A549 (cell line): Measurements from ENCODE around the gene JKAMP. TPM values are rescaled to one million over a fixed set of nuclear protein-coding genes. Genes with fewer than 3 reads are reported as not detected.

ENCODE experiments used
- ATAC-seq, 2 experiments: fragments of 200-7000 bp in 1 of 2; fragments of >200 bp in 1 of 2; cut with Nextera tagmentation in 1 of 2; cut with Tn5 transposase in 1 of 2; 3 replicates each; pipeline versions ENCODE4 v1.8.0 to v1.9.1; 2018 to 2020; ENCODE audit warnings: mild to moderate bottlenecking in 1 of 2, moderate library complexity in 1 of 2
- CTCF ChIA-PET: fragments of 300-600 bp; sonication (Branson Sonifier 250); formaldehyde crosslinking; extraction: SDS; loops from one replicate; lab custom pipeline; 2021; ENCODE audit warnings: antibody characterized with exemption, inconsistent platforms; lab: Yijun Ruan, JAX
- POLR2A ChIA-PET: fragments of 350-600 bp; formaldehyde crosslinking; extraction: SDS; loops from one replicate; lab custom pipeline; 2021; ENCODE audit warnings: antibody characterized with exemption, inconsistent platforms; lab: Yijun Ruan, JAX
- DNase-seq, 2 experiments: peaks; one replicate each; pipeline versions ENCODE4 v3.0.0 to v3.0.0-alpha.2; 2011 to 2016; ENCODE audit warnings: low read depth in 1 of 2, low spot score in 1 of 2
- FAIRE-seq: peaks from 2 replicates; lab custom pipeline; 2011; peaks lifted over from hg19 to GRCh38; lab: Jason Lieb, UNC
- H3K27ac ChIP-seq, 2 experiments: fragments of >200 bp; sonication (Bioruptor Twin); formaldehyde crosslinking; 3 replicates each; pipeline ENCODE4 v1.5.1; 2016 to 2017
- H3K4me1 ChIP-seq: fragments of >200 bp; sonication (Bioruptor Twin); formaldehyde crosslinking; 3 replicates; pipeline ENCODE4 v1.6.1; 2016
- H3K4me2 ChIP-seq: fragments of >200 bp; sonication (Bioruptor Twin); formaldehyde crosslinking; 3 replicates; pipeline ENCODE4 v1.6.1; 2016
- H3K4me3 ChIP-seq: fragments of >200 bp; sonication (Bioruptor Twin); formaldehyde crosslinking; 3 replicates; pipeline ENCODE4 v1.5.1; 2016
- H3K9me3 ChIP-seq: fragments of >200 bp; sonication (Bioruptor Twin); formaldehyde crosslinking; 3 replicates; pipeline ENCODE4 v1.6.1; 2016
- BHLHE40 ChIP-seq: IDR thresholded peaks from 2 replicates; pipeline ENCODE4 v1.6.1; 2012; ENCODE audit warnings: low read depth, low read length, inconsistent platforms
- CHD4 ChIP-seq: fragments of 200-600 bp; sonication (generic); IDR thresholded peaks from 2 replicates; pipeline ENCODE4 v1.6.1; 2016; ENCODE audit warnings: antibody characterized with exemption, mild to moderate bottlenecking, borderline replicate concordance
- EHF ChIP-seq: fragments of 250-450 bp; sonication (Bioruptor Pico); IDR thresholded peaks from 2 replicates; pipeline ENCODE4 v1.5.0; 2020; ENCODE audit warnings: mild to moderate bottlenecking
- EP300 ChIP-seq, 2 experiments: fragments of >200 bp; sonication (Bioruptor Twin); formaldehyde crosslinking; IDR thresholded peaks; 2 replicates in 1 of 2; 3 replicates in 1 of 2; pipeline ENCODE4 v1.6.1; 2016 to 2017
- ESRRA ChIP-seq: fragments of 150-350 bp; IDR thresholded peaks from 2 replicates; pipeline ENCODE4 v1.6.1; 2014; ENCODE audit warnings: mild to moderate bottlenecking, low read length, borderline replicate concordance
- GATA3 ChIP-seq: IDR thresholded peaks from 2 replicates; pipeline ENCODE4 v1.6.1; 2012; ENCODE audit warnings: borderline replicate concordance
- HOXA7 ChIP-seq: fragments of 250-450 bp; sonication (Bioruptor Pico); IDR thresholded peaks from 2 replicates; pipeline ENCODE4 v1.5.0; 2020; ENCODE audit warnings: mild to moderate bottlenecking, moderate library complexity
- JUN ChIP-seq, 2 experiments: fragments of >200 bp; sonication (Bioruptor Twin); formaldehyde crosslinking; IDR thresholded peaks; 2 replicates in 1 of 2; 3 replicates in 1 of 2; pipeline ENCODE4 v1.6.1; 2016 to 2017
- KDM1A ChIP-seq: fragments of 200-600 bp; sonication (generic); IDR thresholded peaks from 2 replicates; pipeline ENCODE4 v1.6.1; 2016; ENCODE audit warnings: low read depth, mild to moderate bottlenecking
- MAZ ChIP-seq: fragments of 150-350 bp; IDR thresholded peaks from 2 replicates; pipeline ENCODE4 v1.6.1; 2014; ENCODE audit warnings: antibody characterized with exemption, low read depth, low read length, borderline replicate concordance
- NPAS2 ChIP-seq: fragments of 250-450 bp; sonication (Bioruptor Pico); IDR thresholded peaks from 2 replicates; pipeline ENCODE4 v1.8.0; 2022; ENCODE audit warnings: mild to moderate bottlenecking, moderate library complexity, borderline replicate concordance
- POLR2AphosphoS2 ChIP-seq: conservative IDR thresholded peaks from 2 replicates; pipeline ENCODE4 v1.6.1; 2012; ENCODE audit warnings: low read length, improper control_type of control experiment, inconsistent platforms
- RAD21 ChIP-seq, 2 experiments: fragments of >200 bp in 1 of 2; sonication (Bioruptor Twin) in 1 of 2; formaldehyde crosslinking in 1 of 2; IDR thresholded peaks in 1 of 2; conservative IDR thresholded peaks in 1 of 2; 2 replicates in 1 of 2; 3 replicates in 1 of 2; pipeline ENCODE4 v1.6.1; 2012 to 2018; ENCODE audit warnings: inconsistent platforms in 1 of 2
- SREBF2 ChIP-seq: fragments of 450-650 bp; IDR thresholded peaks from 2 replicates; pipeline ENCODE4 v1.6.1; 2014; ENCODE audit warnings: mild to moderate bottlenecking, moderate library complexity
- USF2 ChIP-seq: fragments of 450-650 bp; IDR thresholded peaks from 2 replicates; pipeline ENCODE4 v1.6.1; 2014; ENCODE audit warnings: antibody characterized with exemption
- ZFP36 ChIP-seq: fragments of 450-650 bp; IDR thresholded peaks from 2 replicates; pipeline ENCODE4 v1.6.1; 2014; ENCODE audit warnings: borderline replicate concordance; ENCODE audit not compliant: partially characterized antibody
- ZSCAN20 ChIP-seq: fragments of 250-450 bp; sonication (Bioruptor Pico); IDR thresholded peaks from 2 replicates; pipeline ENCODE4 v1.8.0; 2022; ENCODE audit warnings: mild to moderate bottlenecking, moderate library complexity
- WGBS: methylation state at CpG from one replicate; pipeline ENCODE4 v1.1.6; 2017; ENCODE audit errors: missing lambda C conversion rate; 5-methylcytosine and 5-hydroxymethylcytosine counted together
- polyA plus RNA-seq, 4 experiments: library from polyadenylated mRNA; depleted of rRNA in 3 of 4; stranded (reverse); fragments of >200 nt; fragmentation: RNase III in 1 of 4; extraction: RNeasy Plus Mini Kit Qiagen cat#74134 plus additional on column Dnase treatment in 1 of 4; gene quantifications; 2 replicates in 3 of 4; 3 replicates in 1 of 4; pipeline ENCODE4 v1.2.3, GENCODE V29; 2011 to 2017
- TF ChIP-seq, protein P1 (sequence below): fragments of 200-600 bp; sonication (generic); IDR thresholded peaks from 2 replicates; pipeline ENCODE4 v1.6.1; 2016; ENCODE audit warnings: antibody characterized with exemption, mild to moderate bottlenecking, moderate library complexity
- TF ChIP-seq, protein P2 (sequence below): fragments of >200 bp; sonication (Bioruptor Twin); formaldehyde crosslinking; IDR thresholded peaks from 2 replicates; pipeline ENCODE4 v1.6.1; 2016
- TF ChIP-seq, protein P3 (sequence below): IDR thresholded peaks from 2 replicates; pipeline ENCODE4 v1.6.1; 2012

The JKAMP gene
- polyA plus RNA-seq, 2 of the 4 experiments (the other 2 are of a cell fraction) = 89.4 to 266 TPM

DNA sequence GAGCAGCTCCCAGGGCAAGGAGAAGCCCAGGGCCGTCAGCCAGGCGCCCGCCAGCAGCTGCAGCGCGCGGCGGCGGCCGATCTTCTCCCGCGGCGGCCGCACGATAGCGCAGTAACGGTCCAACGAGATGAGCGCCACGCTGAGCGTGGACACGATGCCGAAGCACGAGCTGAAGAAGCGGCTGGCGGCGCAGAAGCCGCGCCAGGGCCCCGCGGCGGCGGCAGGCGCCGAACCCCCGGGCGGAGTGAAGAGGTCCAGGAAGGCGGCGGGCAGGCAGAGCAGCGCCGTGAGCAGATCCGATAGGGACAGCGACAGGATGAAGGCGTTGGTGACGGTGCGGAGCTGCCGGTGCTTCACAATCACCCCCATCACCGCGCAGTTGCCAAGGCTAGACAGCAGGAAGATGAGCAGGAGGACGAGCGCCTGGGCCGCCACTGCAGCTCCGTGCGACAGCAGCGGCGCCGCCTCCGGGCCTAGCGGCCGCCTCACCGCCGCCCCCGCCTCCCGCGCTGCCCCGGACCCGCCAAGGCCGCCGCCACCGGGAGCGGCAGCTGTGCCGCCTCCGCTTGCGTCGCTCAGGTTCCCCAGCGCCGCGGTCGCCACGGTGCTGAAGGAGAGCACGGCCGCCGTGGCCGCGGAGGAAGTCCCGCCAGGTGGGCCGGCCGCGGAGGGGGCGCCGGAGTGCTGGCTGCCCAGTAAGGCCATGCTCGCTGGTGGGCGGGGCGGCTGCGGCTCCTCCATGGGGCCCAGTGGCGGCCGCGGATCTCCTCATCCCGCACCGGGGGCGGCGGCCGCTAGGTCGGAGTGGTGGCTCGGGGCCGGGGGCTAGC, 19.6 kb upstream of the JKAMP start:
- DNase-seq (no peak), FAIRE-seq (no peak), ATAC-seq (no peak)
- no peak overlapping the region for H3K27ac ChIP-seq
- ChIA-PET CTCF (interaction anchor here (0.9 to 1.2 kb wide), 3 partner anchors 20 to 828 kb away, joined by 3 to 5 read pairs (median 3); partner anchors contain the start of genes JKAMP and L3HYPDH), POLR2A (no interaction called here)
- WGBS = 97% methylated on average over 91 of the region's 105 CpGs
- no peaks in the 10 kb centered on the region for H3K9me3 ChIP-seq
- H3K4me1 ChIP-seq = no peaks in the 10 kb centered on the region
- H3K4me3 ChIP-seq = no peak overlapping the region
- no peak overlapping the region for H3K4me2 ChIP-seq
- TF ChIP-seq SREBF2 (no peak), KDM1A (no peak), USF2 (no peak), ZFP36 (no peak), HOXA7 (CRISPR knock-in tag) (no peak), ESRRA (no peak), EP300 (IDR thresholded peaks at IDR 0.05) (no peak), JUN (IDR thresholded peaks at IDR 0.05) (no peak), RAD21 (conservative IDR thresholded peaks at IDR 0.05 in 1 of 2, IDR thresholded peaks at IDR 0.05 in 1 of 2) (no peak), EHF (no peak), BHLHE40 (no peak), GATA3 (no peak), POLR2AphosphoS2 (no peak), NPAS2 (CRISPR knock-in tag) (no peak), CHD4 (no peak), ZSCAN20 (CRISPR knock-in tag) (no peak)
- TF ChIP-seq, protein P1, sequence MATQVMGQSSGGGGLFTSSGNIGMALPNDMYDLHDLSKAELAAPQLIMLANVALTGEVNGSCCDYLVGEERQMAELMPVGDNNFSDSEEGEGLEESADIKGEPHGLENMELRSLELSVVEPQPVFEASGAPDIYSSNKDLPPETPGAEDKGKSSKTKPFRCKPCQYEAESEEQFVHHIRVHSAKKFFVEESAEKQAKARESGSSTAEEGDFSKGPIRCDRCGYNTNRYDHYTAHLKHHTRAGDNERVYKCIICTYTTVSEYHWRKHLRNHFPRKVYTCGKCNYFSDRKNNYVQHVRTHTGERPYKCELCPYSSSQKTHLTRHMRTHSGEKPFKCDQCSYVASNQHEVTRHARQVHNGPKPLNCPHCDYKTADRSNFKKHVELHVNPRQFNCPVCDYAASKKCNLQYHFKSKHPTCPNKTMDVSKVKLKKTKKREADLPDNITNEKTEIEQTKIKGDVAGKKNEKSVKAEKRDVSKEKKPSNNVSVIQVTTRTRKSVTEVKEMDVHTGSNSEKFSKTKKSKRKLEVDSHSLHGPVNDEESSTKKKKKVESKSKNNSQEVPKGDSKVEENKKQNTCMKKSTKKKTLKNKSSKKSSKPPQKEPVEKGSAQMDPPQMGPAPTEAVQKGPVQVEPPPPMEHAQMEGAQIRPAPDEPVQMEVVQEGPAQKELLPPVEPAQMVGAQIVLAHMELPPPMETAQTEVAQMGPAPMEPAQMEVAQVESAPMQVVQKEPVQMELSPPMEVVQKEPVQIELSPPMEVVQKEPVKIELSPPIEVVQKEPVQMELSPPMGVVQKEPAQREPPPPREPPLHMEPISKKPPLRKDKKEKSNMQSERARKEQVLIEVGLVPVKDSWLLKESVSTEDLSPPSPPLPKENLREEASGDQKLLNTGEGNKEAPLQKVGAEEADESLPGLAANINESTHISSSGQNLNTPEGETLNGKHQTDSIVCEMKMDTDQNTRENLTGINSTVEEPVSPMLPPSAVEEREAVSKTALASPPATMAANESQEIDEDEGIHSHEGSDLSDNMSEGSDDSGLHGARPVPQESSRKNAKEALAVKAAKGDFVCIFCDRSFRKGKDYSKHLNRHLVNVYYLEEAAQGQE = no peak
- TF ChIP-seq, protein P2, sequence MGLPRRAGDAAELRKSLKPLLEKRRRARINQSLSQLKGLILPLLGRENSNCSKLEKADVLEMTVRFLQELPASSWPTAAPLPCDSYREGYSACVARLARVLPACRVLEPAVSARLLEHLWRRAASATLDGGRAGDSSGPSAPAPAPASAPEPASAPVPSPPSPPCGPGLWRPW = no peak
- TF ChIP-seq, protein P3, sequence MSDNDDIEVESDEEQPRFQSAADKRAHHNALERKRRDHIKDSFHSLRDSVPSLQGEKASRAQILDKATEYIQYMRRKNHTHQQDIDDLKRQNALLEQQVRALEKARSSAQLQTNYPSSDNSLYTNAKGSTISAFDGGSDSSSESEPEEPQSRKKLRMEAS = no peak

- Histone ChIP-seq H3K4me3 (no peak within 1 kb of the TSS), H3K4me1 (no peaks in the 10 kb centered on the region), H3K9me3 (no peaks in the 10 kb centered on the region), H3K27ac (no peak within 1 kb of the TSS), H3K4me2 (no peak within 1 kb of the TSS)
- TF ChIP-seq CHD4 = no peak
- TF ChIP-seq MAZ = no peak
- TF ChIP-seq, protein P2 = no peak
- no peak for TF ChIP-seq POLR2AphosphoS2
- FAIRE-seq (no peak), ATAC-seq (no peak), DNase-seq (no peak)
- ChIA-PET CTCF (interaction anchor here (0.9 to 2.4 kb wide), 3 partner anchors 9 to 335 kb away, joined by 3 to 7 read pairs (median 4); partner anchors contain the start of genes JKAMP and L3HYPDH), POLR2A (no interaction called here)
- 95% methylated on average over 9 of the region's 40 CpGs for WGBS
Observed at GRCh38 chr14:59465316-59466135, 18.8 kb upstream of the JKAMP start, which contains the start of gene GPR135. Gene GPR135 (minus strand): TSS chr14:59465380. CDS start chr14:59465226, 154 bp downstream.
